HG03196 (cell line): ENCODE results near the gene MCAT.
A peak's percentile ranks its signal among the peaks of the same experiment; 100 is the strongest.
"Not testable (repeated sequence)": the region's sequence is repeated elsewhere in the genome, so short reads cannot be mapped to it uniquely, and the experiment has no call there.

Source experiments
- ATAC-seq: cut with Tn5 transposase; IDR thresholded peaks from one replicate; pipeline ENCODE4 v1.9.1; 2021; ENCODE audit not compliant: unreplicated experiment

The MCAT gene

GRCh38 chr22:43127166-43127908, 15.9 kb downstream of the MCAT start:
- no peak for ATAC-seq

GRCh38 chr22:43126501-43127165, 16.6 kb downstream of the MCAT start:
- no peak for ATAC-seq

- ATAC-seq, result peak; percentile 53
These were observed 24.2 kb downstream of the MCAT start for GRCh38 chr22:43118953-43119458.

- peak; percentile 34 for ATAC-seq
These were observed 25.0 kb downstream of the MCAT start for GRCh38 chr22:43118024-43118849.

- no peak for ATAC-seq
These were observed 26.3 kb downstream of the MCAT start for GRCh38 chr22:43116932-43117331.

GRCh38 chr22:43114958-43115357, 28.2 kb downstream of the MCAT start:
- no peak for ATAC-seq

- no peak for ATAC-seq
These were observed 29.5 kb downstream of the MCAT start for GRCh38 chr22:43113526-43114251.

GRCh38 chr22:43110927-43111623, 32.1 kb downstream of the MCAT start:
- ATAC-seq, result no peak

- ATAC-seq, result no peak
These were observed 32.7 kb downstream of the MCAT start, which contains the start of gene BIK for GRCh38 chr22:43110444-43110926. Gene BIK (plus strand): TSS chr22:43110750. CDS start chr22:43124023, 13,273 bp downstream.

- ATAC-seq, result no peak
These were observed 33.2 kb downstream of the MCAT start for GRCh38 chr22:43109921-43110443.

GRCh38 chr22:43109511-43109910, 33.7 kb downstream of the MCAT start:
- ATAC-seq, result no peak

GRCh38 chr22:43106302-43106701, 36.9 kb downstream of the MCAT start:
- ATAC-seq, result no peak

- ATAC-seq, result not testable (repeated sequence)
These were observed 38.2 kb downstream of the MCAT start for GRCh38 chr22:43104950-43105349.

- ATAC-seq, result not testable (repeated sequence)
These were observed 39.1 kb downstream of the MCAT start for GRCh38 chr22:43104056-43104625.

GRCh38 chr22:43101306-43101705, 41.9 kb downstream of the MCAT start:
- no peak for ATAC-seq

GRCh38 chr22:43100225-43100624, 43.0 kb downstream of the MCAT start:
- ATAC-seq, result no peak

GRCh38 chr22:43099095-43099494, 44.1 kb downstream of the MCAT start:
- ATAC-seq, result no peak

GRCh38 chr22:43098356-43098755, 44.8 kb downstream of the MCAT start:
- ATAC-seq, result no peak

GRCh38 chr22:43096420-43096819, 46.8 kb downstream of the MCAT start:
- no peak for ATAC-seq
